Measurements from ENCODE around the gene HLCS.

The HLCS gene

DNA sequence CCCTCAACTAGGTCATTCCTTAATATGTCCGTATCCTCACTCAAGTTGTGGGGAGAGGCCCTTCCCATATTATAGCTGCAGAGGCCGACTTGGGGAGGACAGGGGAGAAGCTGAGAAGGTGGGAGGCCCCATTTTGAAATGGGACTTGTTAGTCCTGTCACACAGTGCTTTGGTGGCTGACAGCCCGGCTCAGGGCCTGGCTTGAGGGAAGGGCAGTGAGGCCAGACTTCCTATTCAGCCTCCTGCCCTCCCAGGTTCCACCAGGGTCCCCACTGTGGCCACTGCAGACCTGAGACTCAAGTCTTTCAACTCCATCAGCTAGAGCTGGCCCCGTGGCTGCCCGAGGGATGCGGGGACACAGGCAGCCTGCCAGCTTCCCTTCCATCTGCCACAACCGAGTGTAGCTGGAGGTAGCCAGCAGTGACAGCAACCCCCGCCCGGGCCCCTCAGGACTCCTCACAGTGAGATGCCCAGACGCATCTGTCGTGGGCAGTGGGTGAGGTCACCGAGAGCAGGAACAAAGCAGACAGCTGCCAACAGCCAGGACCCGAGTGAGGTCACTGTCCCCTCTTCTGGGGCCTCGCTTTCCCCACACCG is 230.6 kb downstream of the HLCS start:
- no peak for DNase-seq

DNA sequence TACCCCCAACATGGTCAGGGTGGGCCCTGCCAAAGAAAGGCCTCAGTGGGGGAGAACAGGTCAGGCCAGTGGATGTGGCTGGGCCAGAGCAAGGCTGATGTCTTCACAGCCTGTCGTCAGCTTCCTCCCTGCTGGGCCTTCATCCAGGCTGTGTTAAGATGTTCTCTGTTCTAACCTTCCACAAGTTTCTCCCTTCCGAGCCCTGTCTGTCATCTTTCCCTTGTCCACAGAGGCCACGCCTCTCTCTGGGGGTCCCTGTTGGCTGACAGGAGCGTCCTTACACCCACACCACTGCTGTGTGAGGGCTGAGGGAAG is 231.3 kb downstream of the HLCS start:
- DNase-seq = no peak

DNA sequence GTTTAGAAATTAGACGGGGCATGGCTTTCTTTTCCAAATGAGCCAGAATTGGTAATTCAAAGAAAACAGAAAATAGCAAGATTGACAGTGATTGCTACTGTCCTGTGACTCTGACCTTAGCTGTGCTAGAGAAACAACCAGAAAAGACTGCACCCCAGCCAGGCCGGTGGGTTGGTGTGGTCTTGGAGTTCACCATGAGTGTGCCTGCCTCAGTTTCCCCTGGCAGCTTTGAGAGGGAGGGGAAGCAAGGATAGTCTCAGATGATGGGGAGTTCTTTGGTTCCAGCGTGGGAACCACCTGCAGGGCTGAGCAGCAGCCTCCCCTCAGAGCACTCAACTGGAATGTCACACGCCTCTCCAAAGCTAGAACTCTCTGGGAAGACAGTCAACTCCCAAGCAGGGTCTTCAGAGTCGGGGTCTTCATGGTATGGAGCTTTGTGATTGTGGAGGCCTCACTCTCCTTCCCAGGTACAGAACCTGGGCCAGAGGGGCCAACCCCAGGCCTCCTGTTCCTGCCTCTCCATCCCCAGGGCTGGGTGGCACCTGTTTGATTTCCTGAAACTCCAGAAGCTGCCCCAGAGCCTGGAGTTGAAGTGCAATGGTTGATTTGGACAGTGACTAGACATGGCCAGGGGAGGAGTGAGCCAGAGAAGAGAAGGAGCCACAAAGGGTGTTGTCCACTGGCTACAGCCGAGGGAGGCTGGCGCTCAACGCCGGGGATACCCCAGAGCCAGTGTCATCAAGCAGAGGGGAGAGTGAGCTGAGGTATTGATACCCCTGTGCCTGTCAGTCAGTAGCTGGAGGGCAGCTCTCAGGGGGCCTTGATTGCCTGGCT is 231.9 kb downstream of the HLCS start:
- no peak for DNase-seq

GRCh38 chr21:36733857-36734256 is 232.6 kb downstream of the HLCS start:
- DNase-seq = no peak

DNA sequence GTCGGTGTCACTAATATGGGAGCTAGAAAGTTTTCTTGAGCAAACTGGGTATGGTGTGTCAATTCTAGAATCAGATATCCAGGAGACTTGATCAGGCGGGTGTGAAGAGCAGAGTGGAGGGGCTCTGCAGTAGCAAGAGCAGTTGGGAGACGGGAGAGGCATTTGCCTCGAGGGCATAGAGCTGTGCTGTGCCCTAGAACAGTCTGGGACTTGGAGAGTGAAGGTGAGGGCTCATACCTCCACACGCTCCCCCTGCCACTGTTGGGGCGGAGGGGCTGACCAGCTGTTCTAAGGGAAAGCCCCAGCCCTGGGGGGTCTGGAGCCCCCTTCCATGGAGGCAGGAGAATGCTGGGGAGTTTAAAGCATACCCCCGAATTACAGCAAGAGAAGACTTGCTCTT is 233.7 kb downstream of the HLCS start:
- no peak for DNase-seq

DNA sequence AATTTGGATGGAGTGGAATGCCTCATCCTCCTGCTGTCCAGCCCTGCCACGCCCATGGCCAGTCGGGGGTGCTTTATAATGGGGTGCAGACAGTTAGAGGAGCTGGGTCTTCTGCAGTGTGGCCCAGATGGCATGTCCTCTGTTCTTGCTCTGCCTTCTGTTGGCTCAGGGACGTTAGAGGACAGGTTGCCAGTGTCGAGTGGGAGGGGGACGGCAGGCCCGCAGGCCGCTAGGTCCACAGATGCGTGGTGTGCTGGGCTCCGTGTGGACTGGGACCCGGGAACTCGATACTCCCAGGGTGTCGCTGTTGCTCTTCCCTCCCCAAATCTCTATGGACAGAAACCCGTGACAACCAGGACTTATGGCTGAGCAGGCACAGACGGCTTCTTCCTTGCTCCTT is 234.3 kb downstream of the HLCS start:
- no peak for DNase-seq

DNA sequence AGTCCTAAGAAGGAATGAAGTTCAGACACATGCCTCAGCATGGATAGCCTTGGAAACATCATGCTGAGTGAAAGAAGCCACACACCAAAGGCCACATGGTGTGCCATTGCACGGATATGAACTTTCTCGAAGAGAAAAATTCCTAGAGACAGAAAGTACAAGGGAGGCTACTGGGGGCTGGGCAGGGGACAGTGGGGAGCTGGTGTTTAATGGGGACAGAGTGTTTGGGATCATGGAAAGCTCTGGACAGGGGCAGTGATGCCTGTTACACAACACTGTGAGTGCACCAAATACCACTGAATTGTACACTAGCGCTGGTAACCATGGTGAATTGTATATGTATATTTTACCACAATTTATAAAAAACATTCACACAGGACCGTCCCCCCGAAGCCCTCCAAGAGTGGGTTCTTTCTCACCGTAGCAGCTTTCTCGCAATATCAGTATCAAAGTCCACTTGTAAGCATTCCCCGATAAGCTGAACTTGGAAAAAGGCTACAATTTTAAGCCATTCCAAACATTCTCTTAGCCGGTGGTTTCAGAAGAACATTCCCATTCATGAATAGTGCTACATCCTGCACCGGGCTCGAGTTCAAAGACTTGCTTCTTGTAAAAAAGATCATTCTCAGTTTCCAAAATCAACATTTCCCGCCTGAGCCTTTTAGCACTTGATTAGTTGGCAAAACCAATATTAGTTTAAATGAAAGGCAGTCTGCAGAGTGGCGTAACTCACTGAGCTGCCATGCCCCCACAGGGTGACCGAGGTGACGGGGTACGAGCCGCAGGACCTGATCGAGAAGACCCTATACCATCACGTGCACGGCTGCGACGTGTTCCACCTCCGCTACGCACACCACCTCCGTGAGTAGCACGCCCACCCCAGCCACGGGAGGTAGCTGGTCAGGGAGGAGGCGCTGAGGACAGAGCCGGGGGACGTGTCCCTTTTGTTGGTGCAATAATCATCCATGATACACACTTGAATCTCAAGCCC is 235.9 kb downstream of the HLCS start:
- DNase-seq = no peak

DNA sequence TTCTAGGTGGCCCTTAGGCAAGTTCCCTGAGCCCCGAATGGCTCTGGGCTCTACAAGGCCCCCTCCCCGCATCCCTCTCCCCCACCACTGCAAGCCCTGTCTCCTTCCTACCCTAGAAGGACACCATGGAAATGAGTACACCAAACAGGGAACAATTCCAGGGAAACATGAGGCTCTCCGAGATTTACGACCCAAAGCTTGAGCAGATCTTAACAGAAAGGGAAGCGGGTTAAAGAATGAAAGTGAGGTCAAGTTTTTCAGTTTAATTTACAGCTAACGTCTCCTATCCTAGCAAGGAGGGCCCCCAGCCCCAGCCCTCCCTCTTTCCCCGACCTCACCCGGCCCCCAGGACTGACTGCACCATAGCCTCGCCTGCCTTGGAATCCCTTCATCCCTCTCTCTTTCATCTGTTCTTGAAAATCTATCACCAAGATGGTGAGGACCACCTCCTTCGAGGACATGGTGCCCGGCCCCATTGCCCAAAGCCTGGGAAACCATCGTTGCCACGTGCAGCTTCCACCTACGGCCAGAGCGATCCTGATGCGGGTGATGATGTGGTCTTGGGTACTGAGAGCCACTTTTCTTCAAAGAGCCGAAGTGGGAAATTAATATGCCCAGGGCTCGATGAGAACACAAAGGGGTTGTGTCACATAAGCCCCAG is 237.0 kb downstream of the HLCS start:
- DNase-seq = no peak

DNA sequence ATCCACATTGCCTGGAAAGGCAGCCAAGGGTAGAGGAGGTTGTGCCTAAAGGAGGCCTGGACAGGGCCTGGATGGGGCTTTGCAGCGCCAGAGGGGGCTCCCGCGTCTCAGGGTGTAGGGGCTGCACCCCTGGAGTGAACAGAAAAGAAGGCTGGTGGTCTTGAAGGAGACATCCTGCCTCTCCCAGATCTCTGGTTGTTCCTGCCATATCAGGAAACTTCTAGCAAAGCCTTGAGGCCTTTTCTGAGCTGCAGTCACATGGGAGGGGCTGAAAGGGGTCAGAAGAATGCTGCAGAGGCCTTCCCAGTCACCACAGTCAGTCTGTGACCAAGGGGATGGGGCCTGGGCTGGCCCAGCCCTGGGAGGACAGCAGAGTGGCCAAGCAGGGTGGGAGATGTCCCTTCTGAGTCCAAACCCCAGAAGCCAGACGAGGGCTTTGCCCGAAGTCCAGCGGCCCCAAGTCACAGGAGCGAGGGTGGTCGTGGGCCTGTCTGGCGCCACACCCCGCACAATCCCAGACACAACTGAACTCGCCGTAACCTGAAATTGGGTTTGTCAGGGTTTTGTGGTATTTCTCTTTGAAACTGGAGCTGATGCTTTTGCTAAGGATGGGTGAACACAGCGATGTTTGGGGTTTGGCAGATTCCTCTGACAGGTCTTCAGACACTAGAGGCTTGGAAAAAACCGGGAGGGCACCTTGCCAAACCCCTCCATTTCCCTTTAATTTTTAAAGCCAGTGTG is 237.9 kb downstream of the HLCS start:
- DNase-seq = no peak

DNA sequence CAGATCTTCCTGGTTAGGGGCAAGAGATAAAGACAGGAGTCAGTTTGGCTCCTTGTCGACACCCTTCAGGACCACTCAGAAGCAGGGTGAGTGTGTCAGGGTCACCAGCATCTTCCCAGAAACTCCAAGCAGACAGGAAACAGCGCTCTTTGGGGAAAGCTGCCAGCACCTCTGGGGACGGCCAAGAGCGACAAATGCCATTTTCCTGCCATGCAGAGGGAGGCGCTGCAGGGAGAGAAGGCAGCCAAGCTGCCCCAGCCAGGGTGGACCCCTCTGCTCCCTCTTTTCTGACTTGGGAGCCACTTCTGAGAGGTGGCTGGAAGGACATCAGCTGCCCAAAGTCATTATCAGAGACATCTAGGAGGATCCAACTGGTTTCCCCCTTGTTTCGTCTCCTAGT is 238.6 kb downstream of the HLCS start:
- DNase-seq = no peak

DNA sequence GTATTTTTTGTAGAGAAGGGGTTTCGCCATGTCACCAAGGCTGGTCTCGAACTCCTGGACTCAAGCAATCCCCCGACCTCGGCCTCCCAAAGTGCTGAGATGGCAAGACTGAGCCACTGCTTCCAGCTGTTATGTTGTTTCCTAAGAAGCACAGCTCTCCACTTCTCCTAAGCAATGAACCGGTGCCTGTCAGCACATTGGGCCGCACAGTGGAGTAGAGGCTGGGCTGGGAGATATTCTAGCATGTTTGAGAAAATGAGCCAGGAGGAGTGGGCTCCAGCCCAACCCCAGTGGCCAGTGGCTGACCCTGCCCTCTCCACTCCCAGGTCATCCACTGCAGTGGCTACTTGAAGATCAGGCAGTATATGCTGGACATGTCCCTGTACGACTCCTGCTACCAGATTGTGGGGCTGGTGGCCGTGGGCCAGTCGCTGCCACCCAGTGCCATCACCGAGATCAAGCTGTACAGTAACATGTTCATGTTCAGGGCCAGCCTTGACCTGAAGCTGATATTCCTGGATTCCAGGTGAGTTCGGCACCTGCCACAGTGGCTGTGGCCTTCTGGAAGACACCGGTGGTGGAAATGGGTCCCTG is 240.6 kb downstream of the HLCS start:
- DNase-seq = no peak

- no peak for DNase-seq
Observed at GRCh38 chr21:36724660-36725059, 241.8 kb downstream of the HLCS start.

GRCh38 chr21:36723371-36723881 is 243.0 kb downstream of the HLCS start:
- no peak for DNase-seq

DNA sequence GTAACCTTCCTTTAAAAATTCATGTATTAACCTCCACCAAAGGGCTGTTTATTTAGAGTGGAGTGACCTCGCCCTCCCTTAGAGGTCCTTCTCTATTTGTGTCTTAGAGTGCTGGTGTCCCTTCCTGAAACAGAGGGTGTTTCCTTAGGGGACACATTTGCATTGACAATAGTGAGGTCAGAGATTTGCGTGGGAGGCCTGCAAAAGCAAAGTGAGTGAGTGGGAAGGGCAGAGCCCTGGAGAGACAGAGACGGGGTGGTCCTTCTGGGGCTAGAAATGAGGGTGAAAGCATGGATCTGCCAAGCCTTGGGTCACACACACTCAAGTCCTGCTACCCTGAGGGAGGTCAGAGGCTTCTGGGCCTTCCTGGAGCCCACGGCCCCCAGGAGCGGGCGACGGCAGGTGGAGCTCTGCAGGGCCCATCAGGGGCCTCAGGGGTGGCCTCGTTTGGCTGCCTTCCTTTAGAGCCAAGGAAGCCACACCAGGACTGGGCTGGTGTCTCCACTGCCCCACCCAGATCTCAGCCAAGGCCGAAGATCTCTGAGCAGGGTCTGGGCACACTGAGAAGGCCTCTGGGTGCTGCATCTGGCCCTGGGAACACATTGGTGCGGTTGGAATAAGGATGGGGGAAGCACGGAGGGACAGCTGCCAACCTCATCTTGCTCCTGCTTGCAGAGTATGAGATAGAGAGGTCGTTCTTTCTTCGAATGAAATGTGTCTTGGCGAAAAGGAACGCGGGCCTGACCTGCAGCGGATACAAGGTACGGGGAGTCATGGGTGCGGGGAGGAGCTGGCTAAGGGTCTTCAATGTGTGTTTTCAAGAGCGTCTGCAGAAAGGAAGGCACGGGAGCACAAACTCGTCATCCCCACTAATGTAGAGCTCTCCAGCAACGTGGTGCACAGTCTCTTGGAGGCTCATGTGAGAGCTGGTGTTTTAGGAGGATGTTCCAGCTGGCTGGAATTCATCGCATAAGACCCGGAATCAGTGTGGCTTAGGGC is 243.8 kb downstream of the HLCS start:
- DNase-seq = no peak

GRCh38 chr21:36721817-36722216 is 244.7 kb downstream of the HLCS start:
- DNase-seq = no peak

DNA sequence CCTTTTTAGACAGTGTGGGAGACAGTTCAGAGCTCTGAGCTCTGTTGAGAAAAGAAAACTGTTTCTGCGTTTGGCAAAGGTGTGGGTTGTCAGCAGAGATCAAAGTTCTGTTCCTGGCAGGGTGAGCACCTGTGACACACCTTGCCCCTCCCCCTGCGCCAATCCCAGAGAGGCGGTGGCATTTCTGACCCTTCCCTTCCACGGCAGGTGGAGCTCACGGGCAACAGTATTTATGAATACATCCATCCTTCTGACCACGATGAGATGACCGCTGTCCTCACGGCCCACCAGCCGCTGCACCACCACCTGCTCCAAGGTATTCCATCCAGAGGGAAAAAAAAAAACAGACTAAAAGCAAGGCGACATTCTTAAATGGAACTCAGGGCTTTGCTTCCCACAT is 246.9 kb downstream of the HLCS start:
- DNase-seq = no peak

GRCh38 chr21:36718951-36719501 is 247.4 kb downstream of the HLCS start:
- no peak for DNase-seq

GRCh38 chr21:36717976-36718375 is 248.5 kb downstream of the HLCS start:
- DNase-seq = no peak

DNA sequence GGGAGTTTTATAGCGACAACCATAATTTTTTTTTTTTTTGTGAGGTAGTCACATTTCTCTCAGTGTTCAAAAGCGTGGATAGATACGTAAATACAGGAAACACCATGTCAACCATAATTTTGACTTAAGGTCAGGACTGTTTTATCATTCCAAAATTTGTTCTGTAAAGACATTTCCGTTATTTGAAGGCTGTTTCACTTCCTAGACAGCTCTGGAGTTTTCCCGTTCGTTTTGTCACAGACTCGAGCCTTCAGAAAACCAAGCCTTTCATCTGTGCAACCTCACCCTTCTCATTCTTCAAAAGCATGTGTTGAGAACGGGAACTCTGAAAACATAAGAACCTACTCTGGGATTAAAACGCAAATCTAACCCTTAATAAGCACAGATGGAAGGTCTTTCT is 249.6 kb downstream of the HLCS start:
- no peak for DNase-seq

- no peak for DNase-seq
Observed at GRCh38 chr21:36716387-36716786, 250.1 kb downstream of the HLCS start.
